Smooth muscle cell (in vitro differentiated cells): Measurements from ENCODE around the gene BCL7A. TPM values are rescaled to one million over a fixed set of nuclear protein-coding genes. Genes with fewer than 3 reads are reported as not detected.

Source experiments
- DNase-seq: peaks from one replicate; lab custom pipeline; 2025; ENCODE audit not compliant: unreplicated experiment; lab: John Stamatoyannopoulos, UW
- H2AFZ ChIP-seq: fragments of 200-600 bp; sonication (generic); 2 replicates; pipeline ENCODE4 v1.6.0; 2016; ENCODE audit warnings: antibody characterized with exemption, low read depth, mild to moderate bottlenecking
- H3F3A ChIP-seq: fragments of 200-600 bp; sonication (generic); 2 replicates; pipeline ENCODE4 v1.6.0; 2017; ENCODE audit warnings: antibody characterized with exemption, low read depth
- H3K27ac ChIP-seq: fragments of 200-600 bp; sonication (generic); 2 replicates; pipeline ENCODE4 v1.5.1; 2016; ENCODE audit warnings: low read depth, mild to moderate bottlenecking
- H3K27me3 ChIP-seq: fragments of 200-600 bp; sonication (generic); 2 replicates; pipeline ENCODE4 v1.6.1; 2016; ENCODE audit warnings: low read depth, mild to moderate bottlenecking
- H3K36me3 ChIP-seq: fragments of 200-600 bp; sonication (generic); 2 replicates; pipeline ENCODE4 v1.5.1; 2016; ENCODE audit warnings: low read depth
- H3K4me1 ChIP-seq: fragments of 200-600 bp; sonication (generic); 2 replicates; pipeline ENCODE4 v1.5.1; 2016; ENCODE audit warnings: low read depth
- H3K4me2 ChIP-seq: fragments of 200-600 bp; sonication (generic); 2 replicates; pipeline ENCODE4 v1.6.0; 2016; ENCODE audit warnings: mild to moderate bottlenecking
- H3K4me3 ChIP-seq: fragments of 200-600 bp; sonication (generic); 2 replicates; pipeline ENCODE4 v1.5.1; 2016; ENCODE audit warnings: mild to moderate bottlenecking
- H3K79me2 ChIP-seq: fragments of 200-600 bp; sonication (generic); 2 replicates; pipeline ENCODE4 v1.6.0; 2016; ENCODE audit warnings: low read depth, mild to moderate bottlenecking
- H3K9ac ChIP-seq: fragments of 200-600 bp; sonication (generic); 2 replicates; pipeline ENCODE4 v1.6.0; 2016; ENCODE audit warnings: low read depth
- H3K9me3 ChIP-seq: fragments of 200-600 bp; sonication (generic); replicated peaks from 2 replicates; pipeline ENCODE4 v1.5.1; 2016; ENCODE audit warnings: low read depth
- H4K20me1 ChIP-seq: fragments of 200-600 bp; sonication (generic); 2 replicates; pipeline ENCODE4 v1.6.0; 2016; ENCODE audit warnings: low read depth
- WGBS: methylation state at CpG from one replicate; pipeline ENCODE4 v1.1.7; 2016; ENCODE audit warnings: low lambda C conversion rate; 5-methylcytosine and 5-hydroxymethylcytosine counted together
- polyA plus RNA-seq: library from polyadenylated mRNA; unstranded; fragments of >200 nt; fragmentation: Nextera tagmentation; extraction: Ambion mirVana; gene quantifications from 2 replicates; pipeline ENCODE4 v1.2.1, GENCODE V29; 2016
- total RNA-seq: library from RNA; depleted of rRNA; stranded (reverse); fragments of >200 nt; gene quantifications from 2 replicates; pipeline ENCODE4 v1.2.3, GENCODE V29; 2014
- TF ChIP-seq, protein P1 (sequence below): fragments of 200-600 bp; sonication (generic); IDR thresholded peaks from 2 replicates; pipeline ENCODE4 v1.5.1; 2017; ENCODE audit warnings: borderline replicate concordance, mild to moderate bottlenecking, antibody characterized with exemption; ENCODE audit not compliant: insufficient read depth, poor library complexity, severe bottlenecking

BCL7A gene
- total and polyA plus RNA-seq, 2 experiments from 2014 or later, result 2.7 to 3.0 TPM

DNA sequence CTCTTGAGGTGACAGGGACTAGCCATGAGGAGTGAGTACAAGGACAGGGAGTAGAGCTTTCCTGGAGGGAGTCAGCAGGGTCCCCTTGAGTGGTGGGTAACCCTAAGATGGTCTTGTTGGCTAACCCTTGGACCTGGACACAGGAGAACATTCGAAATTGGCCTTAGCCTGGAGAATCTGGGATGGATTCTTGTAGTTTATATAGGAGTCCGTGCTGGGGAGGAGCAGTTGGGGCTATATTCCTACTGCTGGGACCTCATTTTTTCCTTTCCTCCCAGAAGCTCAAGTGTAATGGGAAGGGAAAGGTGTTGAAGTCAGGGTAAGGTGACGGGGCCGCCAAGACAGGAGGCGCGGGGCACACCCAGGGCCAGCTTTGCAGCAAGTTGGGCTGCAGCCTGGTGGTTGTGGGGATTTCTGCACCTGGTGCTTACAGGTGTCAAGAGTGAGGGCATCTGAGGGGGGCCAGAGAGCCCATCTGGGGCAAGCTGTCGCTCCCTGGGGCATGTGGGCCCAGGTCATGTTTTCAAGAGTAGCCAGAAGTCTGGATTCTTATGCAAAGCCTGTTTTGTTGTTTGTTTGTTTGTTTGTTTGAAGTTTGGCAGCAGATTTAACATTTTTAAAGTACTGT is 5.1 kb downstream of the BCL7A start:
- TF ChIP-seq, protein P1, sequence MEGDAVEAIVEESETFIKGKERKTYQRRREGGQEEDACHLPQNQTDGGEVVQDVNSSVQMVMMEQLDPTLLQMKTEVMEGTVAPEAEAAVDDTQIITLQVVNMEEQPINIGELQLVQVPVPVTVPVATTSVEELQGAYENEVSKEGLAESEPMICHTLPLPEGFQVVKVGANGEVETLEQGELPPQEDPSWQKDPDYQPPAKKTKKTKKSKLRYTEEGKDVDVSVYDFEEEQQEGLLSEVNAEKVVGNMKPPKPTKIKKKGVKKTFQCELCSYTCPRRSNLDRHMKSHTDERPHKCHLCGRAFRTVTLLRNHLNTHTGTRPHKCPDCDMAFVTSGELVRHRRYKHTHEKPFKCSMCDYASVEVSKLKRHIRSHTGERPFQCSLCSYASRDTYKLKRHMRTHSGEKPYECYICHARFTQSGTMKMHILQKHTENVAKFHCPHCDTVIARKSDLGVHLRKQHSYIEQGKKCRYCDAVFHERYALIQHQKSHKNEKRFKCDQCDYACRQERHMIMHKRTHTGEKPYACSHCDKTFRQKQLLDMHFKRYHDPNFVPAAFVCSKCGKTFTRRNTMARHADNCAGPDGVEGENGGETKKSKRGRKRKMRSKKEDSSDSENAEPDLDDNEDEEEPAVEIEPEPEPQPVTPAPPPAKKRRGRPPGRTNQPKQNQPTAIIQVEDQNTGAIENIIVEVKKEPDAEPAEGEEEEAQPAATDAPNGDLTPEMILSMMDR, result no peak
- Histone ChIP-seq H3K4me2 (no peak overlapping the region), H3F3A (peaks cover 8% of the 10 kb centered on the region), H3K36me3 (no peaks in the 10 kb centered on the region), H3K27ac (no peak overlapping the region), H3K9me3 (no peaks in the 10 kb centered on the region), H3K4me1 (peaks cover 9% of the 10 kb centered on the region), H4K20me1 (peaks cover 7% of the 10 kb centered on the region), H3K4me3 (no peak overlapping the region), H3K79me2 (no peaks in the 10 kb centered on the region), H2AFZ (no peak overlapping the region), H3K27me3 (no peaks in the 10 kb centered on the region), H3K9ac (no peak overlapping the region)
- WGBS, result 97% methylated on average over 7 of the region's 7 CpGs
- no peak for DNase-seq

DNA sequence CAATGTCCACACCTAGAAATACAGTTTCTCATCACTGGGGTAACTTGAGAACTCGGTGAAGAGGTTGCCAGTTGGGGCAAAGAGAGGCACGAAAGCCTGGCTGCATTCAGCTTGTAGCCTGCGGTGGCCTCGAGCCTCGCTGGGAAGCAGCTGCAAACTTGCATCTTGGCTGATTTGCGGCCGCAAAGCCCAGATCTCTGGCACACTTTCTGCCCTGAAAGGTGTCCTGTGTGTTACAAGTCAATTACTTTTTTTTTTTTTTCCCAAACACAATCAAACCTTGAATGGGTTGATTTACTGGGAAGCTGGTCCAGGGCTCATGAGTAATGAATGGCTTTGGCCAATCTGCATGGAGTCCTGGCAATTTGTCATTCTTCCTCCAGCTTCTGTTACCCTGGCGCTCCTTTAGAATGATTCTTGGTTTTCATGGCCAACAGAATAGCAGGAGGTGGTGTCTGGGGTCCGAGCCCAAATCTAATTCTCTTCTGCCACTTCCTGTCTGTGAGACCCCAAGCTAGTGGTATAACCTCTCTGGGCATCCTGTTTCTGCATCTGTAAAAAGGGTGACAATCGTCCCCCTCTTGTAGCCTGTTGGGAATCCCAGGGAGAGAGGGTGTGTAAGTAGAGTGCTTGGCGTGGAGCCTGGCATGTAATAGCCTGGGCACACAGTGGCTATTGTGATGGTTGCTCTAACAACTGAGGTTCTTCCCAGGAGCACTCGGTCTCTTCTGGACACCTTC is 6.7 kb downstream of the BCL7A start:
- peaks cover 7% of the 10 kb centered on the region for H4K20me1 ChIP-seq
- H2AFZ ChIP-seq, result no peak overlapping the region
- H3K9ac ChIP-seq, result no peak overlapping the region
- H3K4me2 ChIP-seq, result no peak overlapping the region
- no peaks in the 10 kb centered on the region for H3K79me2 ChIP-seq
- no peak overlapping the region for H3K4me3 ChIP-seq
- no peaks in the 10 kb centered on the region for H3K27me3 ChIP-seq
- 92% methylated on average over 12 of the region's 12 CpGs for WGBS
- H3K27ac ChIP-seq, result no peak overlapping the region
- TF ChIP-seq, protein P1, result no peak
- H3F3A ChIP-seq, result peaks cover 8% of the 10 kb centered on the region
- no peaks in the 10 kb centered on the region for H3K36me3 ChIP-seq
- no peak for DNase-seq
- H3K4me1 ChIP-seq, result peaks cover 6% of the 10 kb centered on the region
- H3K9me3 ChIP-seq, result no peaks in the 10 kb centered on the region

DNA sequence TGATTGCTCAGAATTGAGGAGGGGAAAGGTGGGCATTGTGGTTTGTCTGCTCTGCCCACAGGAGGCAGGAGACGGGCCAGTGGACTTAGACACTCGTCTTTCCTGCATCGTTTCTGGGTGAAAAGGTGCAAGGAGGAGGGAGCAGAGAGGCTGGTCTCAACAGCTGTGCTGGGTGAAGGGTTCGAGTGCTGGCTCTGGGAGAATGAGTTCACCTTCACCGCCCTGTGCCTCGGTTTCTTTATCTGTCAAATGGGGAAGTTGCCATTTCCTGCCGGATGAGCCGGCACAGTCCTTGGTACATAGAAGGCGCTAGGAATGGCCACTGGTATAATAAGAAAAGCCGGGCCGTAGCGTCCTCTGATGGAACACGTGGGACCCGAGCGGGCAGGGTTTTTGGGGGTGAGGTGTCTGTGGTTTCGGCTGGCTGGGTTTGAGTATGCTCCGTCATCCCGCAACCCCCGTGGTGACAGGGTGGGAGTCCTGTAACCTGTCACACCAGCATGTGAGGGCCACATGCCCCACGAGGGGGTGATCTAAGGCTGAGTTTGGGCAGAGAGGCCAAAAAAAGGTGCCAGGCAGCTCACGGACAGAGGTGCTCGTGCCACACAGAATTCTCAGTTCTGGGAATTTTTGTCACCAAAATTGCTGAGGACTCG is 7.3 kb downstream of the BCL7A start:
- H3K9ac ChIP-seq, result no peak overlapping the region
- H3F3A ChIP-seq, result peaks cover 2% of the 10 kb centered on the region
- DNase-seq, result no peak
- H3K27ac ChIP-seq, result no peak overlapping the region
- no peaks in the 10 kb centered on the region for H3K27me3 ChIP-seq
- no peak overlapping the region for H3K4me3 ChIP-seq
- TF ChIP-seq, protein P1, result no peak
- H4K20me1 ChIP-seq, result peaks cover 7% of the 10 kb centered on the region
- no peaks in the 10 kb centered on the region for H3K79me2 ChIP-seq
- H3K4me2 ChIP-seq, result no peak overlapping the region
- H3K9me3 ChIP-seq, result no peaks in the 10 kb centered on the region
- 96% methylated on average over 23 of the region's 23 CpGs for WGBS
- H3K4me1 ChIP-seq, result no peaks in the 10 kb centered on the region
- no peaks in the 10 kb centered on the region for H3K36me3 ChIP-seq
- no peak overlapping the region for H2AFZ ChIP-seq
